NCI-H2107 treated with DMSO at 0.1 percent for 48 hours (cell line): ENCODE data around the gene CD164.
"Not testable (repeated sequence)": the region's sequence is repeated elsewhere in the genome, so short reads cannot be mapped to it uniquely, and the experiment has no call there.

Experiments
- DNase-seq: peaks from one replicate; lab custom pipeline; 2025; ENCODE audit not compliant: unreplicated experiment; lab: John Stamatoyannopoulos, UW

Gene CD164

GRCh38 chr6:109377717-109378116, 4.5 kb downstream of the CD164 start:
- no peak for DNase-seq

DNA sequence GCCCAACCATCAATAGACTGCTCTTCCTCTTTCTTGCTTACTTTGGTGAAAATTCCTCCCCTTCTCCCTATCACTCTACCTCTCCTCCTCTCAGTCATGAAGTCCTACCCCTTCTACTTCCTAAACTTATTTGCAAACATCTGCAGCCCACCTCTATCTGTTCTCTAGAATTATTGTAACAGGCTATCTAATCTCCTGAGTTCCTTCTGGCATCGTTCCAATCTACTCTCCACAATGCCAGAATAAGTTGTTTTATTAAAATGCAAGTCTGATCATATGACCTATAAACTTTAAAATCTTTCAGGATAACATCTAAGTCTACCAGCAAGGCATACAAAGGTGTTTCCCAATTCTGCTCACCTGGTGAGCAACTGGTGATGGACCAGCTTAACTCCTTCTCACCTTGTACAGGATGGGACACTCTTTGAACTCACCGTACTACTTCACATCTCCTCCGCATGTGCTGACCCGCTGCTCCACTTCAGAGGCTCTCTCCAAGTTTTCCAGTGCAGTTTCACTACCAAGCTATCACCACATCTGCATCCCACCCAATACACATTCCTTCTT, 7.9 kb downstream of the CD164 start:
- no peak for DNase-seq

GRCh38 chr6:109373762-109374161, 8.5 kb downstream of the CD164 start:
- no peak for DNase-seq

DNA sequence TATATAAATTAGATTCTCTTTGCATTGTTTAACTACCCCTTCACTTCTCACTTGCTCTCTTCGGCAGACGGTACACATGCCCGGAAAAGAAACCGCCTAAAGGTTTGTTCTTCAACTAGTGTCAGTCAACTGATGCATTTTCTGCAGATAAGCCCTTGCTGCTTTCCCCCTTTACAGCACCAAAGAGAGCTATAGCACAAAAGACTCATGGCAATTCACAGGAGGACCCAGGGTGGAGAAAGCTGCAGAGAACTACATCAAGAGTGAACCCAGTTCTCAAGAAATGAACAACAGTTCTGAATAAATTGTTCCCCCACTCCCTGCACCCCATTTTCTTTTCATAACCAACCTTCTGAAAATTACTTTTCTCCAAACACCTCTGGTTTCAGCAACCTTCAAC, 8.9 kb downstream of the CD164 start:
- DNase-seq: no peak

- no peak for DNase-seq
Observed at GRCh38 chr6:109372130-109372529, 10.1 kb downstream of the CD164 start.

DNA sequence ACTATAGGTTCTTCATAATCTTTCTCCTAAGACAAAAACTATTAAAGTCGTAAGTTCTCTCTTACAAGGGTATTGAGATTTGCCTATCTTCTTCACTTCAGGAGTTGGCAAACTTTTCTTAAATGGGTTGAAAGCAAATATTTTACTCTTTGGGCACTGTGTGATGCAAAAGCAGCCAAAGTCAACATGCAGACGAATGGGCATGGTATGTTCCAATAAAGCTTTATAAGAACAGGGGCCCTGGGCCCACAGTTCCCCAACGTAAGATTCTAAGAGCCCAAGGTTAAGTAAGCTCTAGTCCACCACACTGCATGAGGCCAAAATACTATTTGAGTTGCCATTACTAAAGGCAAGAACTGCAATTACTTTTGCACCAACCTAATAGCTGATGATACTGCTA, 11.5 kb downstream of the CD164 start:
- DNase-seq: no peak

- no peak for DNase-seq
Observed at GRCh38 chr6:109370336-109370735, 11.9 kb downstream of the CD164 start.

- DNase-seq: no peak
Observed at GRCh38 chr6:109369728-109370127, 12.5 kb downstream of the CD164 start.

DNA sequence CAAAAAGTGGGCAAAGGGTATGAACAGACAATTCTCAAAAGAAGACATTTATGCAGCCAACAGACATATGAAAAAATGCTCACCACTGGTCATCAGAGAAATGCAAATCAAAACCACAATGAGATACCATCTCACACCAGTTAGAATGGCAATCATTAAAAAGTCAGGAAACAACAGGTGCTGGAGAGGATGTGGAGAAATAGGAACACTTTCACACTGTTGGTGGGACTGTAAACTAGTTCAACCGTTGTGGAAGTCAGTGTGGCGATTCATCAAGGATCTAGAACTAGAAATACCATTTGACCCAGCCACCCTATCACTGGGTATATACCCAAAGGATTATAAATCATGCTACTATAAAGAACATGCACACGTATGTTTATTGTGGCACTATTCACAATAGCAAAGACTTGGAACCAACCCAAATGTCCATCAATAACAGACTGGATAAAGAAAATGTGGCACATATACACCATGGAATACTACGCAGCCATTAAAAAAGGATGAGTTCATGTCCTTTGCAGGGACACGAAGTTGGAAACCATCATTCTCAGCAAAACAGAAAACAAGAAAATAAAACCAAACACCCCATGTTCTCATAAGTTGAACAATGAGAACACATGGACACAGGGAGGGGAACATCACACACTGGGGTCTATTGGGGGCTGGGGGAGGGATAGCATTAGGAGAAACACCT, 17.7 kb downstream of the CD164 start:
- not testable (repeated sequence) for DNase-seq

GRCh38 chr6:109363753-109364152, 18.5 kb downstream of the CD164 start:
- no peak for DNase-seq

DNA sequence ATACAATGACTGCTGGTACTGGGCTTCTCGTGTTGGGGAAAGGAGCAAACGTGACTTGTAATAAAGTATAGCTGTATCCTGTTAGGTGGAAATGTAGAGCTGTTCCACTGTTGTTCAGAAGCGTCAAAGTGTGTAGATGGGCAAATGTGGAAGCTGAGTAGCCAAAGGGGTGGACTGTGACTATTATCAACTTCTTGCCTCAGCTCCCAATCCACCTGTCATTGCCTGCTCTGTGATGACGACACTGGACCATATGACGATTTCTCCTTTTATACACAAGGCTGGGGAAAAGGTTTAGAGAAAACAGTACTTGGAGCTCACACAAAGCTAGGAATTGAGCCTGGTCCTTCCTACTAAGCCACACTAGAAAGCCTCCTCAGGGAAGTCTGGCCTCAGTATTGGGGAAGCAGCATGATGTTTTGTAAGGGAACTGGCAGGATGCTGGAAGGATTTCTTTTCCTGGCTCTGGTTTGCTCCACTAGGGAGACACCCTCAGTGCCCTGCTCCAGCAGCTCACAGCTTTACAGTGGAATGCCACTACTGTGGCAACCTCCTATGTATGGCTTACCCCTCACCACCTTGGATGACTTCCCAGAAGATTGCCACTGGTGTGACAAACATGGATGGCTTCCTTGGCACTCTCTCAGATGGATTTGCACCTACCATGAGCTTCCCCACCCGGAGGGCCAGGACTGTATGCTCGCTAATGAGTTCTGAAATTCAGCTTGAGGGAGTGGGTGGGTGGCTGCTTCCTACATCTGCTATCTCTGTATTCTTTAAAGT, 20.0 kb downstream of the CD164 start:
- DNase-seq: no peak

- no peak for DNase-seq
Observed at GRCh38 chr6:109360791-109361190, 21.5 kb downstream of the CD164 start.

DNA sequence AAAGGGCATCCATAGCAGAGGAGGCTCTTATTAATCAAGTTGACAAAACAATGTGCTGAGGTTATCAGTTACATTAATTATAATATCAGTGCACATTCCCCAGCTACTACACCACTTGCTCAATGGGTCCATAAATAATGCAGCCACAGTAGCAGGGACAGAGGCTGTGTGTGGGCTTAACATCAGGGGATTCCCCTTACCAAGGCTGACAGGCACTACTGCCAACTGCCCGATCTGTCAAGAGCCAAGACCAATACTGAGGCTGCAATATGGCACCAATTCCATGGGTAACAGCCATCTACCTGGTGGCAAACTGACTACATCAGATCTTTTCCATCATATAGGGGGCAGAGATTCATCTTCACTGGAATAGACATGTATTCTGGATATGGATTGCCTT, 22.0 kb downstream of the CD164 start:
- DNase-seq: no peak

- no peak for DNase-seq
Observed at GRCh38 chr6:109359248-109359647, 23.0 kb downstream of the CD164 start.

DNA sequence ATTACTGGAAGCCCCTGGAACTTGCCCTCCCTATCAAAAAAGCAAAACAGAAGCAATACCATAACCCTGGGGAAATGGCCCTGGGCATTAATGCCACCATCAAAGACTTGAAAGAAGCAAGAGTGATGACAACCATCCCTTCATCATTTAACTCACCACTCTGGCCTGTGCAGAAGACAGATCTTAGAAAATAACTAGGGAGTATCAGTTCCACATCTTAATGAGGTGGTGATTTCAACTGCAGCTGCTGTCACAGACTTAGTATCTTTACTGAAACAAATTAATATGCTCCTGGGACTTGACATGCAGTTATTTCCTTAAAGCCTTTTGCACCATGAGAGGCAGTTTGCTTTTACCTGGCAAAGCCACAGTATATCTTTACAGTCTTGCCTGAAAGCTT, 24.1 kb downstream of the CD164 start:
- no peak for DNase-seq

GRCh38 chr6:109356237-109356636, 26.0 kb downstream of the CD164 start:
- DNase-seq: no peak

- DNase-seq: no peak
Observed at GRCh38 chr6:109351231-109352130, 30.8 kb downstream of the CD164 start.

DNA sequence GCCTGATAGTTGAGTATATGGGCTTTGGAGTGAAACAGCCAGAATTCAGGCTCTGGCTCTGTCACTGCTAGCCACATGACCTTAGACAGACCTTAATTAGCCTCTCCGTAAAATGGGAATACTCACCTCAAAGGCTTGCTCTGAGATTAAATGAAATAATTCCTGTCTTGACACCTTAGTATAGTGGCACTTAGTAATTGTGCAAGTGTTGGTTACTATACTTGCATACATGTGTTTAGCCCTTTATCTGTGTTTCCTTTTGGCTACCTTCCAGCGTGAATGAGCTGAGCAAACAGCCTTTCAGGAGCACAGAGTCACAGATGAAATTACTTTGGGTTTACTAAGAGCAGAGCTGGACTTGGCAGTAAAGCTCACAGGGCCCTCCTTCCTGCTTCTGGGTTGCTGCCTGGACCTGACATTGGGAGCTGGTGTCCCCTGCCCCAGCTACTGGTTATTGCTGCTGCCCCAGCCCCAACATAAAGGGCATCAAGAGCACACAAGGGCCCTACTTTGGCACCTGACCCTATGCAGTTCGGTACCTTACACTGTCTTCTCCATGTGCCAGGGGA, 32.8 kb downstream of the CD164 start:
- peak; percentile 84 for DNase-seq

DNA sequence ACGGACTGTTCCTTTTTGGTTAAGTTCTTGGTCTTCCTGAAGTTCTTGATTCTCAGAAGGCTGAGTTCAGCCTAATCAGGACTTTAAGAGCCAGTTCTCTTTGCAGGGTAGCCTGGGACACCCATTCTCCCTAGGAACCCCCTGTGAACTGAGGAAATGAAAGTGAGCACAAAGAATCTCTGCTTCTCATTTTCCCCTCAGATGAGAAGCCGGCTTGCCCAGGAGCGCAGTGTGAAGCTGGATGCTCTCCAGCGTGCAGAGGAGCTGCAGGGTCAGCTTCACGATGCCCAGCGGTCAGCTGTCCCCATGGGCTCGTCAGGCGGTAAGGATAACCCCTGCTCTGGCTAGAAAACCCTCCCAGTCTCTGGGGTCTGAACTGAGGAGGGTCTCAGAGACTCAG, 34.0 kb downstream of the CD164 start:
- no peak for DNase-seq

DNA sequence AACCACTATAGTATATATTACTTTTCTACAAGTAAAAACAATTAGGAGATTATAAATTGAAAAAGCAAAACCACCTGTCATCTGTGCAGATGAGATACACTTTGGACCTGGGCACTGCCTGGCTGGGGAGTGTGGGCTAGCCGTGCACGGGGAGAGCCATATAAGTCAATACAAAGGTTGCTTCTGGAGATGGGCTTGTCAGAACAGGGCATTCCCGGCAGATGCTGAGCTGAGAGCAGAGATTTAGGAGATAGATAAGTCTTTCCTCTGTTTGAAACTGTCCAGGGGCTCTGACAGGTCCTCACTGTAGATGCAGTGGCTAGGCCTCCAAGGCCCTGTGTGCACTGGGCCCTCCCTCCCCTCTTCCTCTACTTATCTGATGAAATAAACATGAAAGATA, 34.5 kb downstream of the CD164 start:
- no peak for DNase-seq

- DNase-seq: no peak
Observed at GRCh38 chr6:109345986-109346385, 36.3 kb downstream of the CD164 start.
